Stimulated activated CD4-positive, alpha-beta T cell treated with anti-CD3 and anti-CD28 coated beads, Interleukin-12 subunit alpha, Interleukin-12 subunit beta, amount 100 ng/mL, for 4 hours (primary cell): ENCODE data around the gene LANCL2.
"Not testable (repeated sequence)": the region's sequence is repeated elsewhere in the genome, so short reads cannot be mapped to it uniquely, and the experiment has no call there.

ENCODE experiments used
- DNase-seq: peaks from one replicate; pipeline ENCODE4 v3.0.0-alpha.2; 2020

The LANCL2 gene

DNA sequence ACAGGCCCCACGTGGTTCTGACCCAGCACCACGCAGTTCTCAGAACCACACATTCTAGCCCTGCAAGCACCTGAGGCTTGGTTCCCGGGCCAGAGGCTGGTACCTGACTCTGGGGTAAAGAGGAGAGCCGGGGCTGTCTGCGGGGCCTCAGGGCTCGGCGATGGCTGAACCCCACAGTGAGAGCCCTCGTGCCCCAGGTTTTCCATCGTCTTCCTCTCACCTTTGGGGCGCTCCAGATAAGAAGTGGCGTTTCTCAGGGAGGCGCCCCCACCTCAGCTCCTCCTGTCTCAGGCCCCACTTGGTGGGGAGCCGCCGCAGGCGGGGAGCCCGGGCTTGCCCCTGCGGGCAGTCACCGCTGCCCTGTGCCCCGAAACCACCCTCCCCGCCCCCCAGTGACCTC, 2.2 kb upstream of the LANCL2 start:
- no peak for DNase-seq

DNA sequence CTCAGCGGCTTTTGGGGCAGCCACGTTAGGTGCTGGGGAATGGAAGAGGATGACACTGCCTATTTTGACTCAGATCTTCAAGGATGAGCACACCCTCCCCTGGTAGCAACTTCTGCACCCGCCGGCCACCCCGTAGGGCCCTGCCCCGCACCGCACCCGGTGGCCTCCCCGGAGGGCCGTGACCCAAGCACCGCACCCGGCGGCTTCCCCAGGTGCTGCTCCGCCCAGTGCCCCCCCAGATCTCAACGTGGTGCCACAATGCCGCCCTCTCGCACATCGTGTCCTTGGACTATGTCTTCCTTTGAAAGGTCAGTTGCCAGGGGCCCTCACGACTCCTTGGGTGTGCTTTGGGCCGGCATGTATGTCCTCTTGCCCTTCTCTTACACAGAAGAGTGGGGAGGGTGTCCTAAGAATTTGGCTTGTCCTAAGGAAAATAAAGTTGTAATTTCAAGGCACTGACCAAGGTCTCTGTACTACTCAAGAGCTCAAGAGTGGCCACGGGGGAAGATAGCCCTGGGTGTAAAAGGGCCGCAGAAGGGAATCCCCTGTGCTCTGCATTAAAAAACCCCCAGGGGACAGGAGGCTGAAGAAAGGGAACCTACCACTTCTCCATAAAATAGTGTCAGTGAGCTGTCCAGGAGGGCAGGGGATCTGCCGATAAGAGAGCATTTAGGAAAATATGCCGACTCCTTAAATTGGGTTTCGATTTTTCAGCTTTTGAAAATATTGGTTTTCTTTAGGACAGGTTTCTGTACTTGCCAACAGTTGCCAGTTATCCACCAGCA, 1.6 kb upstream of the LANCL2 start:
- DNase-seq, result no peak

DNA sequence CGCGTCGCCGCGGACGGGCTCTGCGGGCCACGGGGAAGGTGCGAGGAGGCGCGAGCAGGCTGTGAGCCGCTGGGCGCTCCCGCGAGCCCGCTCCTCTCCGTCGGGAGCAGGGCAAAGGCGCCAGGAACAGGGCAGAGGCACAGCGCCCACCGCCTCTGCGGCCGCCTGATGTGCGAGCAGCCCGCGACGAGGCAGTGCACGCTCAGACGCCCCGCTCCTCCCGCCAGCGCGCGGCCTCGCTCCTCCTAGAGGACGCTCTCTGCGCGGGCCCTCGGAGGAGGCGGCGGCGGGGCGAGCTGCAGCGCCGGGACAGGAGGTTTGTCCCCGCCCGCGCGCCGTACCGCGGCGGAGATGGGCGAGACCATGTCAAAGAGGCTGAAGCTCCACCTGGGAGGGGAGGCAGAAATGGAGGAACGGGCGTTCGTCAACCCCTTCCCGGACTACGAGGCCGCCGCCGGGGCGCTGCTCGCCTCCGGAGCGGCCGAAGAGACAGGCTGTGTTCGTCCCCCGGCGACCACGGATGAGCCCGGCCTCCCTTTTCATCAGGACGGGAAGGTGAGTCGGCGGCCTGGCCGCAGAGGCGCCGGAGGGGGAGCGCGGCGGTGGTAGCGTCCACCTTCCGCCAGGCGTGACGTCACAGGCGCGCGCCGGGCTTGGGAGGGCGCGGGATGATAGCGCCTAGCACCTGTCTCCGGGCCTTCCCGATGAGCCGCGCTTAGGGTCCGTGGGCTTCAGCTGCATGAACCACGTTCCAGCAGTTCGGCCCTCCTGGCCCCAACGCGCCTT, 731 bp downstream of the LANCL2 start:
- peak; percentile 92 for DNase-seq

DNA sequence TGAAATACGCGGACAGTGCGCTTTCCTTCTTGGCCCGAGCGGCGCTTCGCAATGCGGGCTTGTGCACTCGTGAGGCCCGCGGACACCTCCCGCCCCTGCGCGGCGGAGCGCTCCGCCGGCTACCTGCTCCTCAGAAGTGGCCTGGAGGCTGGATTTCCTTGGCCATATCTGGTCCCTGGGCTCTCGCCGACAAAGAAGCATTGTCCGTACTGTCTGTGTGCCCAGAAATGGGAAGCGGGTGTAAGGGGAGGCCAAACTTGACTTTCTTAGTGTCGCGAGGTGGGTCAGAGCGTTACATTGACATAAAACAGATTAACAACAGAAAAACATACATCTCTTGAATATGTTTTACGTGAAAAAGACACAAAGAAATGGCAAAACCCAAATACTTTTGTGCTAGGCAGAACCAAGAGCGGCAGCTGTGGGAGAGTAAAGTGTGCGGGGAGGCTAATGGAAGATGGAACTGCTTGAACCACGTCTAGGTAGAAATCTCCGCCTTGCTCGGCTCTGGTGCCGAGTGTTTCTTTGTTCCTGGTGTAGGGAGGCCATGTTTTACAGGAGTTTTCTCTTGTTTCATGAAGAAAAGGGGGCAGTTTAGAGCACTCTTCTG, 1.4 kb downstream of the LANCL2 start:
- peak; percentile 22 for DNase-seq

DNA sequence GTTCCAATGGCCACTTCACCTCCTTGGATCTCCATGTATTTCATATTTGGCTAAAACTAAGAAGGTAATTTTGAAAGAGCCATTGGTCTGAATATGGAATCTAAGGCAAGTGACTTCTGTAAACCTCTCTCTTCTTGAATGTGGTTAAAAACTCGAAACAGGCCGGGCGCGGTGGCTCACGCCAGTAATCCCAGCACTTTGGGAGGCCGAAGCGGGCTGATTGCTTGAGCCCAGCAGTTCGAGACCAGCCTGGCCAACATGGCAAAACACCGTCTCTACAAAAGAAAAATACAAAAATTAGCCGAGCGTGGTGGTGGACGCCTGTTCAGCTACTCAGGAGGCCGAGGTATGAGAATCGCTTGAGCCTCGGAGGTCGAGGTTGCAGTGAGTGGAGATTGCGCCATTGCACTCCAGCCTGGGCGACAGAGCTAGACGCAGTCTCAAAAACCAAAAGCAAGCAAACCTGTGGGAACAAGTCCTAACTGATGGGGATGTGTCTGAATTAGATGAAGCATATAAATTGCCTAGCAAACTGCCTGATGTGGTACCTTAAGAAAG, 2.2 kb downstream of the LANCL2 start:
- no peak for DNase-seq

DNA sequence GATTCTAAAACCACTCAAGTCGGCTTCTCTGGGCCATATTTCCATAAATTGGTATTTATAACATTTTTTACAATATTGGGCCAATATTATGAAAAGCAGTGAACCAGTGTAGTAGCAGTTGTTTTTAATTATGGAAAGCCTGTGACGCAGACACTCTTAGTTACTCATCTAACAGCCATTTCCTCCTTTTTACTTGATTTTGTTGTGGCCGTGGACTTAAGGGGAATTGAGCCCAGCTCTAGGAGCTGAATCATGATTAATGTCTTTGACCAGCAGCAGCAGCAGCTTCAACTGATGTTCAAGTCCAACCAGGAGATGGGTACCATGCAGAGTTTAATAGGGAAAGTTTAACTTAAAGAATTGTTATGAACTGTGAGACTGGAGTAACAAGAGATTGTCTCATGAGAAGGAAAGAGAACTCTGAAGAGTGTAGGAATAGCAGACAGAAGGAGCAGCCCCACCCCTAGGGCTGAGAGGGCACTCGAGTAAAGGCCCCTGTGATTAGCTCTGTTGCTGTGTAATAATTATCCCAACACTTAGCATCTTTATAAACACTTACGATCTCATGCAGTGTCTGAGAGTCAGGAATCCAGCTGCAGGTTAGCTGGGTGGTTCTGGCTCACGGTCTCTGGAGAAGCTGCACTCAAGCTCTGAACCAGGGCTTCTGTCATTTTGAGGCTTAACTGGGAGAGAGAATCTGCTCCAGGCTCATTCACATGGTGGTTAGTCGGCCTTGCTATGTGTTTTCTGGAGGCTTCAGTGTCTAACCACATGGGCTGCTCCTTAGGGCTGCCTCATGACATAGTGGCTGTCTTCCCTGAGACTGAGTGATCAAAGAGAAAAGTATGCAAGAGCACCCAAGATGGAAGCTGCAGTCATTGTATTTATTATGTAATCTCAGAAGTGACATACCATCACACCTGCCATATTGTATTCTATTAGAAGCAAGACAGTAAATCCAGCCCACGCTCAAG, 4.6 kb downstream of the LANCL2 start:
- DNase-seq, result no peak

DNA sequence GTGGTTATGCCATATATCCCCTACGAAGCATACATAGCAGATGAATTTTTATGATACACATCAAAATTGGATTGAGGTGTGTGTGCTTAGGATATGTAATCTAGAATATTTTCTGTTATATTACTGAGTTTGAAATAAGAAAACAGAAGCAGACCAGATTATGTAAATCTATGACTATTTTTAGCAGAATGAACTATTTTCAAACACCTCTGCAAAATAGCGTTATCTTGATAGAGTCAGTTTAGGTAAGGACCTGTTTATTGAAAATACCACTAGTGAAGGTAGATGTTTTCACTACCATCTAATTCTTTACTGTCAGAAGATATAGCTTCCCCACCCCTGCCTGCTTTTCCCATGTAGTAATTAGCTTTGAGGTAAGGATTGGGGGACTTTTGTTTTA, 9.1 kb downstream of the LANCL2 start:
- no peak for DNase-seq

DNA sequence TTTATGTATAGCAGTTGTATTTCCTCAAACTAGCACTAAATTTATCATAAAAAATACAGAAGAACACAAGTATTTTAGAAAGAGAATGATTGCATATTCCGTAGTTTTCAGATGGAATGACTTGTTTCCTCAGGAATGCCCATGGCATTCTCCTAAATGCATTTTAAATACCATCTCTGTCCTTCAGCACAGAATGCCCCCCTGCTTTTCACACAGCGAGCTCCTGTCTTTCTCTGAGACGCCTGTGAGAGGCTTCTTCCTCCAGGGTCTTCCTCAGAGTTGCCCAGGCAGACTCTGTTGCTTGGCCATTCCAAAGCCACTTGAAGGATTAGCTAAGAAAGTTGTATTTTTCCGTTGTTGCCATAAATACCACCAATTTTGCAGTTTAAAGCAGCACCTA, 10.1 kb downstream of the LANCL2 start:
- DNase-seq, result no peak

DNA sequence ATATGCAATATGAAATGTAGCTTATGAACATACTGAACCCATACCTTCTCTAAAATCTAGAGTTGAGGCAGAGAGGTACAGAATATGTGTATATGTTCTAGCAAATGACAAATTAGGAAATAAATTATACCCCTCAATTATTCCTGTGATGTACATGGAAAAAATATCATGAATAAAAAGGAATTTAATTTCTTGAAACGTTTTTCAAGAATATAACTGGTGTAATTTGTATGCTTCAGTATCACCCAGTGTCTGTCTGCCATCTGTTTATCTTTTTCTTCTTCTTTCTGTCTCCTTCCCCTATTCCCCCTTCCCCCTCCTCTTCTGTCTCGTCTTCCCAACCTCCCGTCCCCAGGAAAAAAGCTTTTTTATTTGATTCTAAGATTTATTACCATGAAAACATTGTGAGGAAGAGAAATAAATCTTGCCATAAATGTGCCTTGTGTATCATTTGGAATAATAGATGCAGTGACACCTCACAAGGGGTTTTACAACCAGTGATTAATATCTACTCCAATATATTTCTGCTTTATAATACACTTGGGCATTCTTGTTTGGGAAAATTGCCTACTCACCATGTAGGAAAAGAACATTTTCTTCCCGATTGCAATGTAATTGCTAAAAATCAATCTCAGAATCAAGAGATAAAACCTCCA, 12.2 kb downstream of the LANCL2 start:
- DNase-seq, result no peak

DNA sequence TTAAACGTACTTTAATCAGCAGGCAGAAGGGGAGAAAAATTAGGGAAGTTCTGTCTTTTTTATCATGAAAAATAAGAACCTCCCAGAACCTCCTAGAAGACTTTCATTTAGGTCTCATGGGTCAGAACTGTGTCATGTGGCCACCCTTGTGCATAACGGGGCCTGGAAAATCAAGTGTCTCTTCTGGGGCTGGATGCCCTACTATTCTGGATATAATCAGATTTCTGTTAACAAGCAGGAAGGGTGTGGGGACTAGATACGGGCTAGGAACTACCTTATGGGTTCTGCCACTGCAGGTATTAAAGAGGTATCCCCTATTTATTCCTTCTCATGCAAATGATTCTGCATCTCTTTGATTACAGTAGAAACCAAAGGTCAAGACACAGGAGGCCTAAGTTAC, 14.1 kb downstream of the LANCL2 start:
- no peak for DNase-seq

DNA sequence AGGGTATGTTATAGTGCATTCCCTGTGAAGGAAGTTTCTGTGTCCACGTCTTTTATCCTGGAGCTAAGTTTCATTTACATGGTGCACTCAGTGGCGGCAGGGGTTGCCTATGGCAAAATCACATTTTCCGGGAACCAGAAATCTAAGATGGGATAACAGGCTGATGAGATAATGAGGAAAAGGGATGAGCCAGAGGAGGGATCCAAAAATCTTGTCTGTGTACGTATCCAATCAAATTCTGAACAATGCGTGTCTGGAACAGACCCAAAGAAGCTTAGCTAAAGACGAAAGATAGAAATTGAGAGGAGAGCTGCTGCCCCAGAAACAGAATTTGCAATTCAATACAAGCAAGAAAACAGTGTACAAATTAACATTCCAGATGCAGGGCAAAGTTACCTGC, 16.1 kb downstream of the LANCL2 start:
- no peak for DNase-seq

DNA sequence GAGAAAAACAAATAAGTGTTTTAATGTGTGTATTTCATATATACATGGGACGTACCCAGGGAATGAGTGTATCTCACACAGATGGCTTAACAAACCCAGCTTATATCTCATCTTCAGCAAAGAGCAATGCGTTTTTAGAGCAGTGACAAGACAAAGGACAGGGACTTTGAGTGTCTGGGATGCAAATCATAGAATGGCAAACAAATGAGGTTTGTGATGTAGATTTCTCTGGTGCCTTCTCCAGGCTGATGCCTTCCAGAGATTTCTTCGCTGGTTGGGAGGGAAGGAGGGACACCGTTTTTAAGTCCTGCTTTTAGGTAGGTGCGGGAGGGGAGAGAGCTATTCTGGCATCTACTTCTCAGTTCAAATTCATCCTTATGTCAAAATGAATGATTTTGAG, 16.6 kb downstream of the LANCL2 start:
- DNase-seq, result no peak

DNA sequence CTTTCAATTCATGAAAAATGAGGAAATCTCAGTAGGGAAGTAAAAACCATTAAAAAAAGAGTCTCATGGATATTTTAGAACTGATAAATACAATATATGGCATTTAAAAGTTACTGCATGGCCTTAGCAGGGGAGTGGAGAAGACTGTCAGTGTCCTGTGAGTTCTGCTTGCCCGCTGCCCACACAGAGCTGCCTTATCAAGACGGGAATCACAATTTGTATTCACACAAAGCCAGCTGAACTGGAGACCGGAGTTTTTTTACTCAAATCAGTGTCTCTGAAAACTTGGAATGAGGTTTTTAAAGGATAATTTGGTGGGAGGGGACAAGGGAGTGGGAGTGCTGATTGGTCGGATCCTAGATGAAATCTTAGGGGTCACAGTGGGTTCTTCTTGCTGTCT, 17.1 kb downstream of the LANCL2 start:
- no peak for DNase-seq

DNA sequence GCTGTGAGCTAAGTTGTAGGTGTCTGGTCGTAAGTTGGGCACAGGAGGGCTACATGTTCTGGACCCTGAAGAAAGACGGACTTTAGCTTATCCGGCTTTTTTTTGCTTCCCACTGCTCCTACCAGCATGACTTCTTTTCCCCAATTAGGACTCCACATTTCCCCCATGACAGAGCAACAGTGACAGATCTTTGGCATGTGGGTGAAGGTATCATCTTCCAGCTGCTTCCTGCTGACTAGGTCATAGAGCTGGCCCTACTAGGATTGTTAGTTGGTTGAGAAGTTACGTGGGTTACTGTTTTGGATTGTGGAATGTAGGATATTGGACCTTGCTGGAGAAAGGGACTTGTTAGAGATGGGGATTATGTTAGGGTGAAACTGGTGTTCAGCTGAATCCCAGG, 21.4 kb downstream of the LANCL2 start:
- DNase-seq, result no peak

DNA sequence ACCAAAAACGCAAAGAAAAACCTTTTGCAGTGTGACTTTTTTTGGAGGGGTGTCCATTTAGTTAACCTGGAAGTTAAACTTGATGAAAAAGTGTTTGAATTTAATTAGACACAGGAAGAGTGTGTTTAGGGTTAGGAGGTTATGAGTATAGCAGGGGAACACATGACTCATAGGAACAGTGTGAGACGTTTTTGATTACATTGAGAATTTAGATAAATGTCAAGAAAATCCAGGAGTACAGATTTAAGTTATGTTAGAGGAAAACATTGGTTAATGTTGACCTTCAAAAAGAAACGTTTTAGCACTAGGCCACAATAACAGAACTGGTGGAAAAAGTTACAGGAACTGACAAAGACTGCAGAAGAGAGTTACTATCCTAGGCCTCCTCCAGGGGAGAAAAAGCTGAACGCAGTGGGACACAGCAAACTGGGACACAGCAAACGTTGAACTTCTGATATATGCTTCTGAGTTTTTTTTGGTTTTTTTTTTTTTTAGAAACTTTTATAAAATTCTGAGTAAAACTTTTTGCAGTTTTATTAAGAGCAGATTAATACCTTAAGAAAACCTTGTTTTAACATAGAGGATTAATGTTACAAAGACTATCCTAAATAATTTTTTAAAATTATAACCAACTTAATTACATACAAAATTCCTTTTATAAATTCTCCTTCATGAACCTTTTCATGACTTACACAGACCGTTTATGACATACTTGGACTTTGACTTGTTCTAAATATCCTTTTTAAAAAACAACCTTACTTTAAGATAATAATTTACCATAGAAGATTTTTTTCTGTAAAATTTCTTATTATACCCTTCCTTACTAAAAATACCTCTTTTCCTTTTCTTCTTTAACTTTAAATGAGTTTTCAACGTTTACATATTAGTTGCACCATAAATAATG, 22.2 kb downstream of the LANCL2 start:
- no peak for DNase-seq

DNA sequence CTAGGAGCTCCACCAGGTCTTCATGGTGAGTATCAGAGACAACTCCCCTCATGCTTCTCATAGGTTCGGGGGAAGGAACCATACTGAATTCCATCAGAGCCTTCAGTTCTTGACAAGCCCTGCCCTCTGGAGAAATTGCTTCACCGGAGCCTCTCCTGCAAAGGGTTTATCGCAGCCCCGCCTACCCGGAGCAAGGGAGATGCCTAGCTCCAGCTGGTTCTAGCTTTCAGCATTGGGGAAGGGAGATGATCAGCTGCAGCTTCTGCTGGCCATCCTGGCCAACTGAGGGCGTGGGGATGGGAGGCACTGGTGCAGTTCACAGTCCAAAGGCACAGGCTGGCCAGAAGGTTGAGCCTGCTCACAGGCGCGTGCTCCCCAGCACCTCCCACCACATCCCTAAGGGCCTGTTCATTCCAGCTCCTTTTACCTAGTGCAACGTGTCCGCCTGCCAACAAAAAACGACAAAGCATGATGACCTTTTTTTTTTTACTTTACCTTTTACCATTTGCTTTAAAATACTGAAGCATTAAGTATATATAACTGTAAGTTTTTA, 31.2 kb downstream of the LANCL2 start:
- no peak for DNase-seq

DNA sequence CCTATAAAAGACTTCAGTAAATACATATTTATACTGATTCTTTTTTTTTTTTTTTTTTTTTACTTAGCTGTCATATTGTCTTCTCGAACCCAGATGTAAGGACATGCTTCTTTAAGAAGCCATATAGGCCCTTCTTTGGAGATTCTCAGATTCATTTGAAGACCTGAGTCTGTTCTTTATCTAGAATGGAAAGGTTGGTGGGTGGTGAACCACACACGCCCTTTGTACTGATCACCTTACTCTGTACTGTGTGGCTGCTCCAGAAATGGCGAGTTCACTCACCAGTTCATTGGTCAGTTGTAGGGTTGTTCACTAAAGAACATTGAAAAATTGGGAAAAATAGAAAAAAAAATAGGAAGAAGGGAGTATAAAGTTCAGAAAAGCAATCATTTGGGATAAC, 32.5 kb downstream of the LANCL2 start:
- no peak for DNase-seq

DNA sequence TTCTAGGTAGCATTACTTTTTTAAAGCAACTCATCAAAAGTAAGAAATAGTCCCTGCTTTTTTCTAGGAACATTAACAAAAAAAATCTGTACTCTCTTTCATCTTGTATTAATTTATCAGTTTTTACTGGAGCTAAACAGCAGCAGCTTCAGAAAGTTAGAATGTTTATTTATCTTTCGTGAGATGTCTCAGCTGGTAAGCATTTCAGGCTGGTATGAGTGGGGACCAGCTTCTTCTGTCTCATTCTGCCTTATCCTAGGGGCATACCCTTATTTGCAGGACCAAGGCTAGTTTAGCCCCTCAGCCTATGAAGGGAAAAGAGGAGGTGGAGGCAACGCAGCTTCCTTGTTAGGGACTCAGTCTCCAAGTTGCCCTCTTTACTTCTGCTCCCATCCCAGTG, 35.1 kb downstream of the LANCL2 start:
- no peak for DNase-seq

DNA sequence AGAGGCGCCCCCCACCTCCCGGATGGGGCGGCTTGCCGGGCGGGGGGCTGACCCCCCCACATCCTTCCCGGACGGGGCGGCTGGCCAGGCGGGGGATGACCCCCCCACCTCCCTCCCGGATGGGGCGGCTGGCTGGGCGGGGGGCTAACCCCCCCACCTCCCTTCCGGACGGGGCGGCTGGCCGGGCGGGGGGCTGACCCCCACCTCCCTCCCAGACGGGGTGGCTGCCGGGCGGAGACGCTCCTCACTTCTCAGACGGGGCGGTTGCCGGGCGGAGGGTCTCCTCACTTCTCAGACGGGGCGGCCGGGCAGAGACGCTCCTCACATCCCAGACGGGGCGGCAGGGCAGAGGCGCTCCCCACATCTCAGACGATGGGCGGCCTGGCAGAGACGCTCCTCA, 37.4 kb downstream of the LANCL2 start:
- not testable (repeated sequence) for DNase-seq

DNA sequence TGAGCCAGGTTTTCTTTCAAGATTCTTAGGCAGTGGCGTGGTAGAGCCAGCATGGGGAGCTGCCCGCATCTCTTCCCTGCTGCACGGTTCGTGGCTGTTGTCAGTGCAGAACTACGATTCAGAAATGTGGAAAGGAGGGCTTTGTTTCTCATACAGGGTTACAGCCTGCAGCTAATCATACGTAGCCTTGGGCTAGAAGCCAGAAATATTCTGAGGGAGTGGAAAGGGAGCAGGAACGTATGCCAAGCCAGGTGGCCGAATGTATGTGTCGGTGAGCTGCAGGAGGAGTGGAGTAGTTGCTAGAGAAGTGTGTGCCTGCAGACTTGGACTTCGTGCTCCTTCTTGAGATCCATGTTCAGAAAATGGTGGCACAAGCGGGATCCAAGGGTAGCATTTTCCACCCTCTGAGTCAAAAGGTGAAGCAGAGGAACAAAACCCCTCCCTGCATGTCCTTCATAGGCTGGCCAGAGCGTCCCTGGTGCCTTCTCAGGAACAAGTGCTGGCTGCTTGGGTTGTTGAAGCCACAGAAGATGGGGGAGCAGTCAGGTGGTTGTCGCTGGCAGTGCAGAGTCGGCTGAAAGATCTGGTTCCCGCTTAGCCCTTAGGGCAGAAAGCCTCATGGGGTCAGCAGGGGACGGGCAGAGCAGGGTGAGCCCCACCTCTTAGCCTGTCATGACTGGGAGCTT, 40.9 kb downstream of the LANCL2 start:
- no peak for DNase-seq
